Astrocyte of the cerebellum (primary cell): ENCODE data around the gene PURB.
A peak's percentile ranks its signal among the peaks of the same experiment; 100 is the strongest.
"Not testable (repeated sequence)": the region's sequence is repeated elsewhere in the genome, so short reads cannot be mapped to it uniquely, and the experiment has no call there.

Experiments
- DNase-seq: peaks from one replicate; pipeline ENCODE4 v3.0.0-alpha.2; 2011; ENCODE audit warnings: low read depth
- H3K4me3 ChIP-seq: 2 replicates; pipeline ENCODE4 v1.5.1; 2011; ENCODE audit warnings: mild to moderate bottlenecking, low read depth, low read length, moderate library complexity
- CTCF ChIP-seq: IDR thresholded peaks from 2 replicates; pipeline ENCODE4 v1.5.1; 2012; ENCODE audit warnings: low read length, low read depth, moderate library complexity, mild to moderate bottlenecking; ENCODE audit errors: missing control alignments
- in situ Hi-C: cut with HindIII; loops from 2 replicates; pipeline ENCODE4 v1.10.0; 2017; ENCODE audit warnings: low sequenced_read_pairs

The PURB gene

GRCh38 chr7:44847509-44847919 is 37.8 kb downstream of the PURB start:
- in situ Hi-C loops = no loop called here
- peak overlapping the region; percentile 69 for H3K4me3 ChIP-seq
- DNase-seq = peak; percentile 56

DNA sequence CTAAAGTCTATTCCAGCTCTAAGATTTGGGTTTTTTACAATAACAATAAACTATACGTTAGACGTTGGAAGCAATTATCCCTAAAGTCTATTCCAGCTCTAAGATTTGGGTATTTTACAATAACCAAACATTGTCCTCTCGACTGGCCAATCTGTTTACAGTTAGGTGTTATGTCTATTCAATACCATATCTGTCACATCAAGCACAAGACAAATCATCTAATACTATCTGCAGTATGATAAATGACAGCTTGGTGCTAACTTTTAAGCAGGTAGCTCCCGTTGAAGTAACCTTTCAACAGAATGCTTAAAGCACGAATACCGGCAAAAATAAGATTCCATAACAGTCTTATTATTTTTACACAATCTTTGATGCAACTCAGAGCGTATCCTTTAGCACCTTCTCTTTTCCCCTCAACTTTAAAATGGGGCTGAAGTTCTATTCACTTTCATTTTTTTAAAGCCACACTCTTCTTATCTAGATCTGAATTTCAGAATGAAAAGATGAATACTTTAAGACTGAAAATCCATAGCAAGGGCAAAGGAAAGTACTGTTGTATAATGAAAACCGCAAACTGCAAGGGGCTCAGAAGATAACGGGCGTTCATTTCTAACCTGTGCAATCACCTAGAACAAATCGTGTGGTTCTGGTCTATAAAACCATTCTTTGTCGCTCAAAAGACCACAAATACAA is 38.4 kb downstream of the PURB start:
- in situ Hi-C loops = no loop called here
- peak overlapping the region; percentile 69 for H3K4me3 ChIP-seq
- TF ChIP-seq CTCF = no peak
- DNase-seq = no peak

More at GRCh38 chr7:44847509-44847919, 37.8 kb downstream of the PURB start:
- TF ChIP-seq CTCF = peak; percentile 82

DNA sequence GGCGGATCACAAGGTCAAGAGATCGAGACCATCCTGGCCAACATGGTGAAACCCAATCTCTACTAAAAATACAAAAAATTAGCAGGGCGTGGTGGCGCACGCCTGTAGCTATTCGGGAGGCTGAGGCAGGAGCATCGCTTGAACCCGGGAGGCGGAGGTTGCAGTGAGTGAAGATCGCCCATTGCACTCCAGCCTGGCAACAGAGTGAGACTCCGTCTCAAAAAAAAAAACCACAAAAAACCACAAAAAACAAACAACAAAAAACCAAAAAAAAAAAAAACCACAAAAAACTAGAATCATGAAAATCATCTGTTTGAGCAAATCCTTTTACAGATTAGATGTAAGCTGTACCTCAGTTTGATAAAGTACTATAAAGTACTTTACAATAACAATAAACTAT is 38.9 kb downstream of the PURB start:
- in situ Hi-C loops, DNase-seq: not testable (repeated sequence)
- peak overlapping the region; percentile 69 for H3K4me3 ChIP-seq

- TF ChIP-seq CTCF = no peak
- in situ Hi-C loops = no loop called here
- H3K4me3 ChIP-seq = no peak overlapping the region
Measured at GRCh38 chr7:44845451-44845850, 39.9 kb downstream of the PURB start.

GRCh38 chr7:44843440-44843839 is 41.9 kb downstream of the PURB start:
- in situ Hi-C loops, DNase-seq, H3K4me3 ChIP-seq: not testable (repeated sequence)

More at GRCh38 chr7:44845451-44845850, 39.9 kb downstream of the PURB start:
- no peak for DNase-seq

GRCh38 chr7:44842675-44843074 is 42.7 kb downstream of the PURB start:
- in situ Hi-C loops, H3K4me3 ChIP-seq, DNase-seq: not testable (repeated sequence)

GRCh38 chr7:44838751-44839150 is 46.6 kb downstream of the PURB start:
- H3K4me3 ChIP-seq = no peak overlapping the region
- no peak for DNase-seq
- no peak for TF ChIP-seq CTCF
- in situ Hi-C loops = no loop called here

DNA sequence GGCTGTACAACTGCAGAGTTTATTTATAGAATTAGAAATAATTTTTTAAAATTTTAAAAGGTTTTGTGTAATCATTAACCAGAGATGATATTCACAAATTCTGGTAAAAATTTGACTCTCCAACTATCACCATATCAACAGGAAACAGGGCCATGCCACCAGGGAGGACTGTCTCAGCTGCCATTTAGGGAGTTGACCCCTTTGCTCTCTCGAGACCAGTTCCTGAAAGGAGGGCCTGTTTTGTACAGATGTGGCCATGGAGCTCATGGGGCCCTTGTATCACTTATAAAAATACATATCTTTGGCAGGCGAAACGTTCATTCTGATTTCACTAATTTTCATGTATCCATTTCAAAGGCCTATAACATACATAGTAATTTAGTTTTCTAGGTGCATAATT is 57.8 kb downstream of the PURB start:
- no peak for DNase-seq
- no peak for TF ChIP-seq CTCF
- H3K4me3 ChIP-seq = no peak overlapping the region
- in situ Hi-C loops = no loop called here
